Motor neuron (in vitro differentiated cells): ENCODE results near the gene CTDNEP1. TPM values are rescaled to one million over a fixed set of nuclear protein-coding genes. Genes with fewer than 3 reads are reported as not detected.
A peak's percentile ranks its signal among the peaks of the same experiment; 100 is the strongest.

Source experiments
- ATAC-seq, 8 experiments: fragments of 200-7000 bp; cut with Tn5 transposase; replicated peaks in 6 of 8; 2 replicates each; pipeline ENCODE4 v1.8.0; 2021; ENCODE audit warnings: mild to moderate bottlenecking in 8 of 8, moderate library complexity in 8 of 8
- H3K27ac ChIP-seq, 2 donors: fragments of 250-450 bp; sonication (Bioruptor Pico); 2 replicates each; pipeline ENCODE4 v1.9.0; 2021; ENCODE audit warnings: antibody characterized with exemption in 2 of 2, mild to moderate bottlenecking in 2 of 2, moderate library complexity in 1 of 2
- H3K4me1 ChIP-seq, 2 donors: fragments of 250-450 bp; sonication (Bioruptor Pico); replicated peaks in 1 of 2; 2 replicates each; pipeline ENCODE4 v1.6.1; 2021; ENCODE audit warnings: antibody characterized with exemption in 2 of 2, mild to moderate bottlenecking in 2 of 2, moderate library complexity in 1 of 2
- H3K4me3 ChIP-seq, 5 donors: fragments of 250-450 bp; sonication (Bioruptor Pico); 2 replicates each; pipeline ENCODE4 v1.9.0; 2021; ENCODE audit warnings: antibody characterized with exemption in 5 of 5, mild to moderate bottlenecking in 5 of 5, moderate library complexity in 4 of 5
- WGBS, 10 experiments: fragments of 450-650 bp; shearing (Covaris generic); methylation state at CpG; one replicate each; pipeline ENCODE4 v1.0.0; 2022; 5-methylcytosine and 5-hydroxymethylcytosine counted together
- in situ Hi-C, 9 experiments: fragments of 400-800 bp; cut with MboI; loops; one replicate each; pipeline ENCODE4 v1.15.0; 2021; ENCODE audit warnings: low sequenced_read_pairs in 9 of 9, low pct_unique_long_range_greater_than_20kb in 2 of 9; ENCODE audit not compliant: unreplicated experiment in 9 of 9
- total RNA-seq, 8 experiments: library from RNA; unstranded; fragments of 300-600 nt; gene quantifications; 2 replicates each; pipeline versions ENCODE4 v1.2.3 to v1.2.4, GENCODE V29; 2022

Gene CTDNEP1
- 10 to 100 TPM; 36.5 to 94.1 (median 56.7) TPM for total RNA-seq

DNA sequence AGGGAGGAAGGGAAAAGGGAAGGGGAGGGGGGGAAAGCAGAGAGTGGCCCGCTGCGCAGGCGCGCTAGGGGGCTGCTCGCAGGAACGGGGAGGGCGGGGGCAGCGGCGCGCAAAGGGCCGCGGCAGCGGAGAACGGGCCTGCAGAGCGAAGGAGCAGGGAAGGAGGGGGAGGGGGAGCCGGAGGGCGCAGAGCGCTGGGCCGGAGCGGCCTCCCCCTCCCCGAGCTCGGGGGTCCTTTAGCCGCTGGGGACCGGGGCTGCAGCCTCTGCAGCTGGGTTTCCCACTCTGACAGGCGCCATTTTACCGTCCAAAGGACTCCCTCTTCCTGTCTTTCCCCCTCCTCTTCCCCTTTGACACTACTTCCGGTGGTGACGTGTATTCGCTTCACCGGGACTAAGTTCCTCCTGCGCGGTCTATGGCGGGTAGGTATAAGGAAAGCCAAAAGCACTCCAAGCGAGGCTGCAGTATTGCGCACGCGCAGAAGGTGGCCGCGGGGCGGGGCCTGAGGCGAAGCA is at the start of gene CTDNEP1:
Gene CTDNEP1, minus strand, starts transcription at position 74 of the 515 bp plus-strand sequence. CDS start 438 bp downstream, outside the sequence.
- Histone ChIP-seq H3K27ac (peak within 1 kb of the TSS; percentile 99 to 100), H3K4me1 (peaks cover 18 to 23% of the 10 kb centered on the region in 2 donors), H3K4me3 (peak within 1 kb of the TSS; percentile 82 to 100 (median 95))
- WGBS, 10 experiments, result 0 to 2% methylated on average over 5 to 7 of the region's 41 CpGs; no CpG with 5 or more reads in 8 of the 10 experiments
- in situ Hi-C loops, result no loop called here
- peak; percentile 90 to 96 (median 92) for ATAC-seq

DNA sequence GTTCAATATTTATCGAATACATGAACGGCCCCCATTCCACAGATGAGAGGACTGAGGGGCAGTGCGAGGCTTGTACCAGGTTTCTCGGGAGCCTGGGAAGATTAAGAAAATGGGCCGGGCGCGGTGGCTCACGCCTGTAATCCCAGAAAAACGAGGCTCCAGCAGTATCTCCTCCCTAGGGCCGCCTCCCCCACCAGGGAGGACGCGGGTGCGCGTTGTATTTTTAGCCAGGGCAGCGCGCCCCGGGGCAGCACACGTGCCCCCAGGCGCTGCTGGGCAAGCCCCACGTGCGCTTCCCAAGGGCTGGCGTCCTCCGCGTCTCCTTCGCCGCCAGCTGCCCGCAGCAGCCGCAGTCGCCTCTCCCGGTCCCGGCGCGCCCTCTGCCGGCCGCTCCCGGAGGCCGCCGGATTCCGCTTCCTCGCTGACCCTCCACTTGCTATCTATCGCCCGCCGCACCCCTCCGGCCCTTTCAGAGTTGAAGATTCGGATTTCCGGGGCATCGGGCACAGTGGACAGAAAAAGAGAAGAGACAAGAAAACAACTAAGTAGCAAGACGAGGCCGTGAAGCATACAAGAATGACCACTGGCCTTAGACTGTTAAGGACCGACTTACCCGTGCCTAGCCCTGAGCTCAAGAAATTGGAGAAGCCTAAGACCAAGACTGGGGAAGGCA is 44.8 kb upstream of the CTDNEP1 start:
- in situ Hi-C loops, result loop anchor here in 1 of 9 experiments (25.0 kb wide), 1 partner anchor 259 kb away; the partner anchor contains the start of genes SLC16A11 and SLC16A13
- no peak overlapping the region for H3K27ac ChIP-seq

DNA sequence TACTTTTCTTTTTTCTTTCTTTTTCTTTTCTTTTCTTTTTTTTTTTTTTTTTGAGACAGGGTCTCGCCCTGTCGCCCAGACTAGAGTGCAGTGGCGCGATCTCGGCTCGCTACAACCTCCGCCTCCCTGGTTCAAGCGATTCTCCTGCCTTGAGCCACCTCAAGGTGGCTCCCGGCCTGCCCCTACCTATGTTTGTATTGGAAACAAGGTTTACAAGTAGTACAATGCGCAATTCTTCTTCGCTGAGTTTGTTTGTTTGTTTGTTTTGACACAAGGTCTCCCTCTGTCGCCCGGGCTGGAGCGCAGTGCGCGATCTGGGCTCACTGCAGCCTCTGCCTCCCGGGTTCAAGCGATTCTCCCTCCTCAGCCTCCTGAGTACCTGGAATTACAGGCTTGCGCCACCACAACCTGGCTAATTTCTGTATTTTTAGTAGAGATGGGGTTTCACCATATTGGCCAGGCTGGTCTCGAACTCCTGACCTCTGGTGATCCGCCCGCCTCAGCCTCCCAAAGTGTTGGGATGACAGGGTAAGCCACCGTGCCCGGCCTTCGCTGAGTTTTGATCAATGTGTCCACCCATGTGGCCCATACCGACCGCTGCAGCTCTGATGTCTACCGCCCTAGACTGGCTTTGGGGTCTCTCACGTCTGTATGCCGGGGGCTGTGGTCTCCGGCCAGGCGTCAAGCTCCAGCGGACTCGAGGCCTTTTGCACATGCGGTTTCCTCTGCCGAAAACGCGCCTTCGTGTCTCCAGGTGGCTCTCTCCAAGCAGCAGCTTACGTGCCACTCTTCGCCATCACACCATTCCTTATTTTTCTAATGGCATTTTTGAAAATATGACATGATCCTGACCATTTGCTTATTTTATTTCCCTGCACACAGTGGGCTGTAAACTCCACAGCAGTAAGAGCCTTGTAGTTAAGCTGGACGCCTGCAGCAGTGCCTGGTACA is 44.0 kb upstream of the CTDNEP1 start:
- WGBS, 10 experiments, result 50 to 85% (median 65%) methylated on average over 5 to 27 of the region's 42 CpGs; no CpG with 5 or more reads in 1 of the 10 experiments
- Histone ChIP-seq H3K4me3 (peak overlapping the region in 2 of 5 donors; percentile 37 to 41), H3K27ac (no peak overlapping the region), H3K4me1 (peaks cover 5 to 8% of the 10 kb centered on the region in 2 donors)
- in situ Hi-C loops, result loop anchor here in 1 of 9 experiments (25.0 kb wide), 1 partner anchor 258 kb away; the partner anchor contains the start of genes SLC16A11 and SLC16A13
- ATAC-seq, result no peak

More for the DNA sequence above, 44.8 kb upstream of the CTDNEP1 start:
- ATAC-seq, result peak; percentile 44 to 90 (median 56)
- H3K4me1 ChIP-seq, result peaks cover 5 to 8% of the 10 kb centered on the region in 2 donors
- peak overlapping the region in 3 of 5 donors; percentile 7 to 15 (median 13) for H3K4me3 ChIP-seq
- 0 to 10% (median 2%) methylated on average over 1 to 17 of the region's 51 CpGs; no CpG with 5 or more reads in 1 of the 10 experiments for WGBS, 10 experiments

DNA sequence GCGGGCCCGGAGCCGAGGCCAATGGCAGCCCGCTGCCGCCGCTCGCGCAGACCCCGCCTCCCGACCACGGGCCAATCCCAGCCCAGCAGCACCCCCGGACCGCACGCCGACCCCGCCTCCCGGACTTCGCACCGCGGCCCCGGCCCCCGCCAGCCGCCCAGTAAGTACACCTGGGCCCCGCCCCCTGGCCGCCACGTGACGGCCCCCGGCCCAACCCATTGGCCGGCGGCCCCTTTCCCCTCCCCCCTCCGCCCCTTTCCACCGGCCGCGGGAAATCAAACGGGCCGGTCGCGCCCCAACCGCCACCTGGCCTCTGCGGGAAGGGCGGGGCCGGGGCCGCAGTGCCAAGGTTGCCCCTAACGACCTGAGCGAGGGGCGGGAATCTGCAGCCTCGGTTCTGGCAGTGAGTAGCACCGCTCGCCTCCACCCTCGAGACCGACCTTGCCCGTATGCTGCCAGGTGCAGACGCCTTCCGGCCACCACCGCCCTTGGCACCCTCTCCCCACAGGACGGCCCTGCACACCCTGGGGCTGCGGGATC is 43.1 kb upstream of the CTDNEP1 start, which contains the start of gene YBX2:
Gene YBX2, minus strand, starts transcription at position 26 of the 540 bp plus-strand sequence. CDS start 139 bp downstream, outside the sequence.
- H3K4me3 ChIP-seq, result peak within 1 kb of the TSS; percentile 21 to 44 (median 40)
- H3K27ac ChIP-seq, result no peak within 1 kb of the TSS
- WGBS, 10 experiments, result 0 to 13% (median 2%) methylated on average over 1 to 7 of the region's 57 CpGs; no CpG with 5 or more reads in 4 of the 10 experiments
- peak in 7 of 8 experiments; percentile 5 to 94 (median 90) for ATAC-seq
- H3K4me1 ChIP-seq, result peaks cover 5 to 8% of the 10 kb centered on the region in 2 donors
- in situ Hi-C loops, result loop anchor here in 1 of 9 experiments (25.0 kb wide), 1 partner anchor 257 kb away; the partner anchor contains the start of genes SLC16A11 and SLC16A13

DNA sequence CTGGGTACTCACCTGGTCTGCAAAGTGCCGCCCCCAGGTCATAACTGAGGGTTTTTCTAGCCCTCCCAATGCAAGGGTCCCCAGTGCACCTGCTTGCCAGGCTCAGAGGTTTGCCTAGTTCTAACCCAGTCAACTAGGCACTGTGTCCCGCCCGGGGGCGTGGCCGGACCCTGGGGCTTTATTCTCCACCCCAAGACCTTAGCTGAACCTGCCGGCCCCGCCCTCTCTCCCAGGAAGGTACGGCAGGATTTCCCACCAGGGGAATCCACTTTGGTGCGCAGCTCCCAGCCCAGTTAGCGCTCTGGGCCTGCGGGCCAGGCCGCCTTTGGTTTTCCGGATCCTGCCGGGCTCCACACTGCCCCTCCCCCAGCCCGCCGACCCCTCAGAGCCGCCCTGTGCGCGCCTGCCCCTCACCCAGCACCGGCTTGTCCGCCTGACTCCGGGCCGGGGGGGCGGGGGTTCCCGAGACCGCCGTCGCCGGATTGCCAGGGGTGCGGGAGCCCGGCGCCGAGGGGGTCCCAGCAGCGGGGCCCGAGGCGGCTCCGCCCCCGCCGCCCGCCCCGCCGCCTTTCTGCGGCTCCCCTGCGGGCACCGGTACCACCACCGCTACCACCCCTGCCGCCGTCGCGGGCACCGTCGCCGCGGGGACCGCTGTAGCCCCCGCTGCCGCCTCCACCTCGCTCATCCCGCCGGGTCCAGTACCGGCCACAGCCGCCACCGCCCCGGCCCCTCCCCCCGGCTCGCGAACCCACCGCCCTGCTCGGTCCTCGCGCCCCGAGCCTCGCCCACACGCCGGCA is 42.5 kb upstream of the CTDNEP1 start:
- in situ Hi-C loops, result loop anchor here in 1 of 9 experiments (25.0 kb wide), 1 partner anchor 257 kb away; the partner anchor contains the start of genes SLC16A11 and SLC16A13
- H3K4me1 ChIP-seq, result peaks cover 5 to 8% of the 10 kb centered on the region in 2 donors
- no peak overlapping the region for H3K27ac ChIP-seq
- ATAC-seq, result peak in 5 of 8 experiments; percentile 8 to 36 (median 33)
- WGBS, 10 experiments, result 0 to 27% (median 6%) methylated on average over 1 to 5 of the region's 75 CpGs; no CpG with 5 or more reads in 6 of the 10 experiments
- peak overlapping the region; percentile 21 to 44 (median 40) for H3K4me3 ChIP-seq

DNA sequence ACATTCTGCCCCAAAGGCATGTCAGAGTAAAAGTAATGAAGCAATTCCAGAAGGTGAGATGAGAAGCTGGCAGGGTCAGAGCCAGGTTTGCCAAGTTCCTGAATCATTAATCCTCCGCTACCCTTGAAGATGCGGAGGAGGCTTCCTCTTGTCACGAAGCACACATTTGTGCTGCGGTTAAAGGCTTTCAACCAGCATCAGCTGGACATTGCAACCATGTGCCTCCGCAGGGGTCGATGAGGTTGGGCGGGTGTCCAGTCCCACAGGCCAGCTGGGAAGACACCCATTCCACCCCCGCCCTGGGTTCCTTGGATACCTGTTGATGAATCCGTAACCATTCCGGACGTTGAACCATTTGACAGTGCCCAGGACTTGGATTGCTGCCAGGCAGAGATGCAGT is 41.6 kb upstream of the CTDNEP1 start:
- H3K4me1 ChIP-seq, result peaks cover 5 to 8% of the 10 kb centered on the region in 2 donors
- WGBS, 10 experiments, result 60 to 100% (median 78%) methylated on average over 1 to 6 of the region's 11 CpGs; no CpG with 5 or more reads in 3 of the 10 experiments
- H3K4me3 ChIP-seq, result no peak overlapping the region
- no peak overlapping the region for H3K27ac ChIP-seq
- no peak for ATAC-seq
- in situ Hi-C loops, result loop anchor here in 1 of 9 experiments (25.0 kb wide), 1 partner anchor 256 kb away; the partner anchor contains the start of genes SLC16A11 and SLC16A13

DNA sequence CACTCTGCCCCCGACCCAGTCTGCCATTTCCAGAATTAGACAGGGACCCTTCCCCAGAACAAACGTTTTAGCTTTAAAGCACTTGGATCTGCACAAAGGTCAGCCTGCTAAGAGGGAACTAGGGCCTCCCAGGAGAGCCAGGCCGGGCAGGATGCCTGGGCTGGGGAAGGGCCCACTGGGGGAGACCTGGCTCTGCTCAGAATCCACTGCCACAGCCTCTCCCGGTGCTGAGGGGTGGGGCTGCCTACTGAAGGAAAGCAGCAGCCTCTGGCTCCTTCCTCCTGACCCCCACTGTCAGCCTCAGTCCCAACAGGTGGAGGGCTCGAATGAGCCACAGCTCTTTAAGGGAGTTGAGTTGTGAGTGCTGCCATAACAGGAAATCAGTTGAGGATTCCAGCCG is 41.2 kb upstream of the CTDNEP1 start:
- H3K4me3 ChIP-seq, result no peak overlapping the region
- peaks cover 5 to 8% of the 10 kb centered on the region in 2 donors for H3K4me1 ChIP-seq
- in situ Hi-C loops, result loop anchor here in 1 of 9 experiments (25.0 kb wide), 1 partner anchor 255 kb away; the partner anchor contains the start of genes SLC16A11 and SLC16A13
- WGBS, 10 experiments, result 0 to 50% (median 20%) methylated on average over 1 to 5 of the region's 6 CpGs; no CpG with 5 or more reads in 4 of the 10 experiments
- no peak overlapping the region for H3K27ac ChIP-seq
- ATAC-seq, result no peak

DNA sequence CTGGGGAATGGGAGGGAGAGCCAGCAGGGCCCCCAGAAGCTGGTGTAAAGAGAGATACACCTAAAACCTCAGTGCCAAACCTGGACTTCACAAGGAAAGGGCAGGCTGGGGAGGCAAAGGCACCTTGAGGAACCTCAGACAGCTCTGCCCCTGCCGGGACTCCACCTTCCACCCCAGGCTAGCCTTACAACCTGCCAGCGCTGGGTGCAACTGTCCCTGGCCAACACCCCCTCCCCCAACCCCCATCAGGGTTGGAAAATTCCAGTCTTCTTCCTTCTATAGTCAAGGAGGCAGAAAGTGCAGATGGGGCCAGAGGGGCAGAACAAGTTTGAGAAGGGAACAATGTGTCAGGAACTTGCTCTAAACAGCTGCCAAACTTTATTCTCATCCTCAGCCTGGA is 40.7 kb upstream of the CTDNEP1 start:
- Histone ChIP-seq H3K4me3 (no peak overlapping the region), H3K27ac (no peak overlapping the region), H3K4me1 (peaks cover 5 to 8% of the 10 kb centered on the region in 2 donors)
- in situ Hi-C loops, result loop anchor here in 1 of 9 experiments (25.0 kb wide), 1 partner anchor 255 kb away; the partner anchor contains the start of genes SLC16A11 and SLC16A13
- WGBS, 10 experiments, result 40 to 100% methylated on average over 1 of the region's 2 CpGs; no CpG with 5 or more reads in 8 of the 10 experiments
- no peak for ATAC-seq

DNA sequence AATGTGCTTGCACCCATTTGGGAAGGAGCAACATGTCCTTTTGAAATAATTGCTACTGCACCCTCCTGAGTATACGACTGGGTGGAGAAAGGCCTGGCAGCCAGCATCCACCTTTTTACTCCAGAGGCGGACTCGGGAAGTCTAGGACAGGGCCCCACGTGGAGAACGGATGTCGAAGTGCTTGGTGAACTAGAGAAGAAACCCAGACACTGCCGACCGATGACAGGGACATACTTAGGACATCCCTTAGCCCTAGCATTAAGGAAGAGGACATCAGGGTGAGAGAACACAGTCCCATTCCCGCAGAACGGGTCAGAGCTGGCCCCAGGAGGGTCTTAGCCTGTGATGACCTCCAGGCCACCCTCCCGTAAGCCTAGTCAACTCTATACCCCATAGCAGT is 39.2 kb upstream of the CTDNEP1 start:
- in situ Hi-C loops, result loop anchor here in 1 of 9 experiments (25.0 kb wide), 1 partner anchor 253 kb away; the partner anchor contains the start of genes SLC16A11 and SLC16A13
- no peak overlapping the region for H3K27ac ChIP-seq
- ATAC-seq, result no peak
- peaks cover 5 to 6% of the 10 kb centered on the region in 2 donors for H3K4me1 ChIP-seq
- no peak overlapping the region for H3K4me3 ChIP-seq
- WGBS, 10 experiments, result 10 to 93% (median 52%) methylated on average over 1 to 5 of the region's 11 CpGs; no CpG with 5 or more reads in 2 of the 10 experiments

DNA sequence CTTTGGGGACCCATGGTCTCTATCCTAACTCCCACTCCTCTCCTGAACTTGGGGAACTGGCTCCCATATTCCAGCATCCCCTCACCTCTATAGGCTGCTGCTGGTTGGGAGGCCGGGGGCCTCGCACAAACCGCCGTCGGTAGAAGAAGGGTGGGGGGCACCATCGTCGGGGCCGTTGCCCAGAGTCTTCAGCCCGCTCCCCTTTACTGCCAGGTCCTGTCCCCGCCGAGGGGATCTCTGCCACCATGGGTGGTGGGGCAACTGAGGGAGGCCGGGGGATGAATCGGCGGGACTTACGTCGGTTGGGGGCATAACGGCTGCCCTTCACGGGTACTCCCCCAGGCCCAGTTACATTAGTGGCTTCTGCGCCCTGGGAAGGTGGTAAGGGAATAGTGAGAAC is 38.6 kb upstream of the CTDNEP1 start:
- in situ Hi-C loops, result loop anchor here in 1 of 9 experiments (25.0 kb wide), 1 partner anchor 253 kb away; the partner anchor contains the start of genes SLC16A11 and SLC16A13
- 83 to 100% (median 91%) methylated on average over 1 to 5 of the region's 19 CpGs; no CpG with 5 or more reads in 7 of the 10 experiments for WGBS, 10 experiments
- no peak overlapping the region for H3K27ac ChIP-seq

More for the DNA sequence above, 38.6 kb upstream of the CTDNEP1 start:
- Histone ChIP-seq H3K4me3 (no peak overlapping the region), H3K4me1 (peaks cover 5 to 6% of the 10 kb centered on the region in 2 donors)
- no peak for ATAC-seq
